GM12891 (cell line): Measurements from ENCODE around the gene NACAD.

ENCODE experiments used
- DNase-seq: peaks from one replicate; pipeline ENCODE4 v3.0.0; 2011; ENCODE audit warnings: low spot score; ENCODE audit not compliant: insufficient read length
- FAIRE-seq: peaks from 2 replicates; lab custom pipeline; 2011; peaks lifted over from hg19 to GRCh38; lab: Jason Lieb, UNC
- PAX5 ChIP-seq: IDR thresholded peaks from 2 replicates; pipeline ENCODE4 v1.6.1; 2011; ENCODE audit warnings: low read length, moderate library complexity, mild to moderate bottlenecking; ENCODE audit not compliant: insufficient read depth, severe bottlenecking
- POLR2A ChIP-seq: IDR thresholded peaks from 2 replicates; pipeline ENCODE4 v1.6.1; 2011; ENCODE audit warnings: low read depth, low read length, control low read depth
- POLR2AphosphoS5 ChIP-seq: IDR thresholded peaks from 2 replicates; pipeline ENCODE4 v1.6.1; 2011; ENCODE audit warnings: low read depth, low read length, control low read depth
- POU2F2 ChIP-seq: IDR thresholded peaks from 2 replicates; pipeline ENCODE4 v1.6.1; 2011; ENCODE audit warnings: low read depth, mild to moderate bottlenecking, control low read depth, low read length, moderate library complexity
- SPI1 ChIP-seq: IDR thresholded peaks from 2 replicates; pipeline ENCODE4 v1.6.1; 2011; ENCODE audit warnings: low read depth, low read length, control low read depth
- TAF1 ChIP-seq: IDR thresholded peaks from 2 replicates; pipeline ENCODE4 v1.6.1; 2011; ENCODE audit warnings: low read depth, low read length, control low read depth

NACAD gene

DNA sequence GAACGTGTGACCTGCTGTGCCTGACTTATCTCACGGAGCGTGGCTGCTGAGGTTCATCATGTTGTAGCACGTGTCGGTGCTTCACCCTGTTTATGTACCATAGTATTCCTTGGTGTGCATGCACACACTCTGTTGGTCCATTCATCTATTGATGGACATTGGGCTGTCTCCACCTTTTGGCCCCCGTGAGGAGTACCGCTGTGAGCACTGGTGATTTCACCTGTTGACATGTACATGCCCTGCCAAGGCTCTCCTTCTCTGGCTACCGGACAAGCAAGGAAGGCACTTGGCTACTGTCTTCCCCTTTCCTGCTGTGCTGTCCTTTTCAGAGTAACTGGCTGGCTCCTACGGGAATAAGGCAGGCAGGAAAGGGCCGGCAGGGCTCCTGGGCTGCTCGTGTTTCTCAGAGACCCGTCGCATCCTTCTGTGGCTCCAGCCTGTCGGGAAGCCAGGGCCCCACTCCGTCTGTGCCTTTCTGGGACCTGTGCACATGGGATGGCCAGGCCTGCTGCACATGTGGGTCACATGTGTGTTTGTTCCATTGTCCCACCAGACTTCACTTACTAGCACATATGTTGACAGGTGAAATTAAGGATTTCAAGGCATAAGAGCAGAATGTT is 40.5 kb upstream of the NACAD start:
- FAIRE-seq: no peak
- DNase-seq: no peak
- TF ChIP-seq POU2F2: no peak
- no peak for TF ChIP-seq POLR2A
- TF ChIP-seq POLR2AphosphoS5: no peak
- no peak for TF ChIP-seq SPI1
- TF ChIP-seq TAF1: no peak
- TF ChIP-seq PAX5: no peak

DNA sequence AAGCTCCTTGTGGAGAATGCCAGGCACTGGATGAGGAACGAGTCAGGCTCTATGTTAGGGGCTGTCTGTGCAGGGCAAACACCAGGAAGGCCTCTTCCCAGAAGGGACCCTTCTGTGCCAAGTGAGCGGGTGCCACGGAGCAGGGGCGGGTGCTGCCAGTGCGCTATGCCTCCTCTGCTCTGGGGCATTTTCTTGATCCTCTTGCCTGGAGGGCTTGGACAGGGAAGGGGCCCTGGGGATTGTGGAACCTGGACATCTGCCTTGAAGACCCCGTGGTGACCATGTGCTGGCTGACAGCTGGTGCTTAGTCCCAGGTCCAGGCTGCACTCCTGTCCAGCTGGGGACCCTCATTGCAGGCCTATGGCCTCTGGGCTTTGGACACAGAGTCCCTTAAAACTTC is 38.2 kb upstream of the NACAD start:
- TF ChIP-seq POLR2A (no peak), POU2F2 (no peak), PAX5 (no peak), SPI1 (no peak), TAF1 (no peak), POLR2AphosphoS5 (no peak)
- FAIRE-seq: no peak
- DNase-seq: no peak

DNA sequence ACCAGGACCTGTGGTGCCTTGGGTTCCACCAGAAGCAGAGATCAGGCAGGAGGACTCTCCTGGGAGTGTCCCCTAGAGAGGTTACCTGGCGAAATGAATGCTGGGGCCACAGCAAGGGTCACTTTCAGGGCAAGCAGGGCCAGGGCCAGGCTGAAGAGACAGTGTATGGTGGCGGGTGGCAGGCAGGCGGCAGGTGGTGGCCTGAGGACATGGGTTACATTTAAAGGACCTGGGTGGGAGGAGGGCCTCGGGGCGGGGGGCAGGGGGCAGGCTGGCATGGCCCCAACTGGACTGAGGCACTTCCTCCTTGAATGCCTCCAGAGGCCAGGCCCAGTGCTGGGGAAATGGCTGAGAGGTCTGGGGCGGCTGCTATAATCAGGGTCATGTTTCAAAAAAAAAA is 37.4 kb upstream of the NACAD start:
- TF ChIP-seq TAF1 (no peak), POLR2A (no peak), PAX5 (no peak), SPI1 (no peak), POLR2AphosphoS5 (no peak), POU2F2 (no peak)
- DNase-seq (no peak), FAIRE-seq (no peak)

DNA sequence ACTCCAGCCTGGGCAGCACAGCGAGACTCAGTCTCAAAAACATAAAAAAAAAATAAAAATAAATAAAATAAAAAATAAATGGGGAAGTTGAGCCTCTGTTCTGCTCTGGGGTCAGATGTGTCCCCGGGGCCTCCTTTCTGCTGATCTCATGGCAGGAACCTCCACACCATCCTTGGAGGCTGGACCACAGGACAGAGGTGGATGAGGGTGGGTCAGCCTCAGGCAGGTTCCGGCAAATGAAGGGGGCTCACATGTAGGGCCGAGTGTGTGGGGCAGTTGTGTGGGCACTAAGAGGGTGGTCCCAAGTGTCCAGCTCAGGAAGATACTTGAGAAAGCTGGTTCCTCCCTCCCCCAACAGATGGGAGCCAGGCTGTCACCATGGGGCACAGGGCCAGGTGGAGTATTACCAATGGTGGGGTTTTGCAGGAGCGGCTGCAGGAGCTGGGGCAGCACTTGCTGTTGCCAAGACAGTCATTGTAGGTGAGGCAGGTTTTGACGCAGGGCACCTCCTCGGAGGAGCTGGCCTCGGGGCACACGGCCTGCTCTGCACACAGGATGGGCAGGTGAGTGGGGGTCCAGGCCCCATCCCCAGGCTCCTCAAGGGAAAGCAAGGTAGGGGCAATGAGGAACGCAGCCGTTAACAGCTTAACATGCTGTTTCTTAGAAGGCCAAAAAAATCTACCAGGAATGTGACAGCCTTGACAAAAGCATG is 36.6 kb upstream of the NACAD start:
- FAIRE-seq (no peak), DNase-seq (no peak)
- TF ChIP-seq POLR2A: no peak

DNA sequence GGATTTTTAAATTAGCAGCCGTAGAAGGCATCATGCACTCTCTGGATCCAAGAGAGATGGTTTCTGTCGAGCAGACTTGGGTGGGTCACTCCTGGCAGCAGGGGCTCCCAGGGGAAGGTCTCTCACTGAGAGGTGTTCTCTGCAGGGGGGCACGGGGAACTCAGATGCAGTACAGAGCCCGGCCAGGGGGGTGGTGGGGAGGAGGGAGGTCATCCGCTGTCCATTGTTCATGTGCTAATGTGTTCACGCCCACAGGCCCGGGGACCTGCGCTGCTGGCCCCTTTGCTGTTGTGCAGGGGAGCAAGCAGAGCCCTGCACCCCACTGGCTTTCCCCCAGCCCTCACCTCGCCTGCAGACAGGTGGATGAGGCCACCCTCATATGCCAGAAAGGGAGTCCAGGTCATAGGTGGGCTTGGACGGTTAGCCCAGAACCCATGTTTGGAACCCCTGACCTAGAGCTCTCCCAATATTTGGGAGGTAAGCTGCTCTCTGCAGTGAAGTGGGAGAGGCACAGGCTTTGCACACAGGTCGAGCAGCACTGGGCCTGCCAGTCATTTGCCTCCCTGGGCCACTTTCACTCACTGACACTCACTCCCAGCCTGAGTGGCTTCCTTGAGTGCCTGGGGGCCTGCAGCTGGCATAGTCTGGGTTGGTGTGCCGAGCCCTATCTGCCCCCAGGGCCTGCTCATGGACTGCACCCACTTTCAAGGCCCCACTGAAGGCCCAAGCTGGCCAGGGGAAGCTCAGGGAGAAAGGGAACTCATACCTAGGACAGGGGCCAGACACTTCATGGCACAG is 35.3 kb upstream of the NACAD start:
- no peak for DNase-seq
- FAIRE-seq: no peak
- TF ChIP-seq POU2F2: no peak
- TF ChIP-seq TAF1: no peak

DNA sequence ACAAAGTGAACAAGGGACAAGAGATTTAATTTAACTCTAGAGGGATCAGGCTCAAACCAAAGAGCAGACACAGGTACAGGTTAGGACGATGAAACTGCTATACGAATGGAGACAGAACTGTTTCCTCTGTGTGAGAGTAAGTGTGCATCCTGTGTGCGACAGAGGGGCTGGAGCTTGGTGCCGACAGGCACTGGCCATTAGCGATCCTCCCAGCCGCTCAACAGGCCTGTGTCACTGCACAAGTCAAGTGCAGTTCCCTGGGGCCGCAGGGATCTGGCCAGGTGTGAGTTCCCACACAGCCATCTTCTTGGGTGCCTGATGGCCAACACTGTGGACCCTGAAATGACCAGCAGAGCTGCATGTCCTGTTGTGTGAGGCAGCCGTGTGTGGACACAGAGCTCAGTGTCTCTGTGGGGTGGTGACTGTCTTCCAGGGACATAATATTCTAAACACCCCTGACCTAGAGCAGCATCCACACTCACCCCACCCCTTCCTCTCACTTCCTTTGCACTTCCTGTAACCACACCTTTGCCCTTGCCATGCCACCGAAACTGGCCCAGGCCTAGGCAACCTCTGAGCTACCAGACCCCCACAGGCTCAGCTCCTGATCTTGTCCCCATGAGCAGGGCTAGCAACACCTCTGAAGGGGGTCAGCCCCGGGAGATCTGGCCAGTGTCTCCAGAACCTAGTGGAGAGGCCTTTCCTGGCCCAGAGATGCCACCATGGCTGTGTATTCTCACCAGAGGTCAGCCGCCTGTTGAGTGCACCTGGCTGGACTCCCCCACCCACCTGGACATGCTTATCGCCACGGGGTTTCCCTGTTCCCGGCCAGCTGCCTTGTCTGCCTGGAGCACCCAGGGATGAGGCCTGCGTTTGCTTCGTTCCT is 34.4 kb upstream of the NACAD start:
- TF ChIP-seq POLR2A: no peak
- TF ChIP-seq TAF1: no peak
- TF ChIP-seq PAX5: no peak
- no peak for TF ChIP-seq SPI1
- no peak for TF ChIP-seq POU2F2
- TF ChIP-seq POLR2AphosphoS5: no peak
- DNase-seq (no peak), FAIRE-seq (peak; percentile 55)

DNA sequence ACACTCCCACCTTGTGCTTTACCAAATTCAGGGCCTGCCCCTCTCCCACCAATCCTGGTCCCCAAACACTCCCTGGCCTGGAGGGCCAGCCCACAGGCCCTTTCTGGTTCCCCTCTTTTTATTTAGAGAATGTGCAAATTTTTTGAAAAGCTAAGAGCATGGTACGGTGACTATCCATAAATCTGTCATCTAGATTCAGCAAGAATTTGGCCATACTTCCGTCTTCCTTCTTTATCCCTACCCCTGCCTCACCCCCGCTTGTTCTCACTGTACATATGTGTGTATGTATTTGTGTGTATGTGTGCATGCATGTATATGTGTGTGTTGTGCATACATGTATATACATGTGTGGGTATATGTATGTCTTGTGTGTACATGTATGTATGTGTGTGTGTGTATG is 30.8 kb upstream of the NACAD start:
- TF ChIP-seq POLR2AphosphoS5: no peak
- TF ChIP-seq POU2F2: no peak
- no peak for TF ChIP-seq SPI1
- no peak for TF ChIP-seq POLR2A
- no peak for TF ChIP-seq TAF1
- no peak for TF ChIP-seq PAX5
- DNase-seq (no peak), FAIRE-seq (no peak)

DNA sequence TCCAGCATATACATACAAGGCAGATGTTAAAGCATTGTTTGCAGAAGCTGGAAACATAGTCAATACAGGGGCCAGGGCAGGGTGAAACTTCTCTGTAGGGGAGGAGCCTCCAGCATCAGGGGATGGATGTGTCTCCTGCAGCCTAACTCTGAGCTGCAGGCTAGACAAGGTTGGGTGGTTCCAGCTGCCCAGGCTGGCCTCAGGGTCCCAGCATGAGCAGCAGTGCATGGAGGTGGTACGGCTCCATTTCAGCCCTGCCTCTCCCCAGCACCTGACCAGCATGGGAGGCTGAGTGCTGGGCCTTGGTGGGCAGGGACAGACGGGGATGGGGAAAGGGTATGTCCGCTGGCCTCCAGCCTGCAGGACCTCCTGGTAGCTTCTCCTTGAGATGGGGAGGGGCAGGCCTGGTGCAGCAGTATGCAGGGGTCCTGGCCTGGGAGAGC is 30.1 kb upstream of the NACAD start:
- TF ChIP-seq POU2F2 (no peak), POLR2A (no peak), SPI1 (no peak), POLR2AphosphoS5 (no peak), PAX5 (no peak), TAF1 (no peak)
- DNase-seq (no peak), FAIRE-seq (peak; percentile 60)

DNA sequence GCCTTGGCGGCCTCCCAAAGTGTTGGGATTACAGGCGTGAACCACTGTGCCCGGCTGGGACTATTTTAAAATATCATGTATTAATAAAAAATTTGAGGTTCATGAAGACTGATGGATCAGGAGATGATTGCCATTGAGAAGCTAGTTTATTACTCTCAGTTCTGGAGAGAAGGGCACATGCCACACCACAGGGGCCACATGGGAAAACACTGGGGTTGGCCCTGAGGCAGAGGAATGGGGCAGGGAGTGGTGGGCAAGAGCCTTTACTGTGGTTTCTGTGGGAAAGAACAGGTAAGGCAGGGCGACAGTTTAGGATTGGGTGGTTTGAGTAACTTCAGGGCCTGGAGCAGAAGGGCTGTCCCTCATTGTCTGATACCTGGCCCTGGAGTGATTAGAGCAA is 29.5 kb upstream of the NACAD start:
- TF ChIP-seq TAF1 (no peak), POLR2AphosphoS5 (no peak), PAX5 (no peak), SPI1 (no peak)
- no peak for FAIRE-seq
- DNase-seq: no peak
